Naive thymus-derived CD4-positive, alpha-beta T cell (primary cell): Measurements from ENCODE around the gene NAGS. TPM values are rescaled to one million over a fixed set of nuclear protein-coding genes. Genes with fewer than 3 reads are reported as not detected.

Experiments used
- ATAC-seq: fragments of 150-1000 bp; cut with Tn5 transposase; 2 replicates; pipeline ENCODE4 v1.10.0; 2021; ENCODE audit warnings: mild to moderate bottlenecking, moderate library complexity
- CTCF ChIA-PET: fragments of 350-600 bp; sonication (Branson Sonifier 250); formaldehyde crosslinking; loops from one replicate; lab custom pipeline; 2021; ENCODE audit warnings: antibody characterized with exemption; lab: Charles Lee
- POLR2A ChIA-PET: fragments of 350-600 bp; sonication (Branson Sonifier 250); formaldehyde crosslinking; loops from one replicate; lab custom pipeline; 2021; ENCODE audit warnings: antibody characterized with exemption, inconsistent platforms; lab: Charles Lee
- DNase-seq, 9 donors: peaks; one replicate each; pipeline versions ENCODE4 v3.0.0 to v3.0.0-alpha.2; 2020 to 2022; ENCODE audit warnings: mixed read lengths in 1 of 9
- H3K27ac ChIP-seq: one replicate; pipeline ENCODE4 v1.7.0; 2013; ENCODE audit warnings: mild to moderate bottlenecking, low read depth, low read length, moderate library complexity
- H3K27me3 ChIP-seq, 2 donors: one replicate each; pipeline ENCODE4 v1.7.0; 2013; ENCODE audit warnings: low read length in 2 of 2, mild to moderate bottlenecking in 2 of 2, moderate library complexity in 2 of 2; ENCODE audit not compliant: control insufficient read depth in 2 of 2, insufficient read depth in 2 of 2
- H3K36me3 ChIP-seq, 3 experiments: 1 replicate in 2 of 3; 2 replicates in 1 of 3; pipeline ENCODE4 v1.7.0; 2013; ENCODE audit warnings: low read length in 3 of 3, mild to moderate bottlenecking in 3 of 3, moderate library complexity in 1 of 3; ENCODE audit not compliant: insufficient read depth in 3 of 3, control insufficient read depth in 2 of 3
- H3K4me1 ChIP-seq, 2 donors: one replicate each; pipeline ENCODE4 v1.7.0; 2013; ENCODE audit warnings: low read length in 2 of 2, mild to moderate bottlenecking in 2 of 2, moderate library complexity in 1 of 2; ENCODE audit not compliant: control insufficient read depth in 2 of 2, insufficient read depth in 2 of 2
- H3K4me3 ChIP-seq: 2 replicates; pipeline ENCODE4 v1.7.0; 2013; ENCODE audit warnings: mild to moderate bottlenecking, low read length
- H3K9me3 ChIP-seq, 3 experiments: 1 replicate in 2 of 3; 2 replicates in 1 of 3; pipeline ENCODE4 v1.7.0; 2013; ENCODE audit warnings: low read length in 3 of 3; ENCODE audit not compliant: control insufficient read depth in 2 of 3
- H3K27ac Mint-ChIP-seq, 9 donors: one replicate each; pipeline ENCODE4 v1.8.0; 2020 to 2022; ENCODE audit warnings: mixed read lengths in 9 of 9, mild to moderate bottlenecking in 8 of 9, moderate library complexity in 5 of 9, inconsistent platforms in 2 of 9
- H3K27me3 Mint-ChIP-seq, 5 donors: one replicate each; pipeline ENCODE4 v1.8.0; 2021 to 2022; ENCODE audit warnings: mixed read lengths in 5 of 5, mild to moderate bottlenecking in 1 of 5
- H3K36me3 Mint-ChIP-seq, 5 donors: one replicate each; pipeline ENCODE4 v1.8.0; 2020 to 2022; ENCODE audit warnings: mixed read lengths in 5 of 5, mild to moderate bottlenecking in 3 of 5, inconsistent platforms in 1 of 5
- H3K4me1 Mint-ChIP-seq, 7 donors: one replicate each; pipeline ENCODE4 v1.8.0; 2020 to 2022; ENCODE audit warnings: mixed read lengths in 7 of 7, mild to moderate bottlenecking in 3 of 7, inconsistent platforms in 1 of 7
- H3K4me3 Mint-ChIP-seq, 10 donors: one replicate each; pipeline ENCODE4 v1.8.0; 2020 to 2022; ENCODE audit warnings: mild to moderate bottlenecking in 10 of 10, mixed read lengths in 10 of 10, moderate library complexity in 6 of 10, inconsistent platforms in 2 of 10
- H3K9me3 Mint-ChIP-seq, 11 donors: one replicate each; pipeline ENCODE4 v1.8.0; 2020 to 2022; ENCODE audit warnings: mixed read lengths in 11 of 11, mild to moderate bottlenecking in 4 of 11, inconsistent platforms in 1 of 11, moderate library complexity in 1 of 11
- intact Hi-C, 2 donors: fragments of 100-400 bp; cut with micrococcal nuclease; formaldehyde crosslinking; loops; one replicate each; pipeline ENCODE4 v1.15.1; 2023
- polyA plus RNA-seq, 2 donors: library from polyadenylated mRNA; unstranded; fragments of 300-500 nt; fragmentation: Illumina TruSeq; gene quantifications; one replicate each; pipeline ENCODE4 v1.2.3, GENCODE V29; 2021
- total RNA-seq, 6 experiments: library from RNA in 5 of 6; stranded (reverse) in 5 of 6; gene quantifications; 1 replicate in 5 of 6; 2 replicates in 1 of 6; pipeline ENCODE4 v1.2.3 and lab custom pipeline; 2021 to 2026

The NAGS gene
- total and polyA plus RNA-seq, 7 experiments from 2014 or later, result 0.19 to 2.6 (median 0.41) TPM

DNA sequence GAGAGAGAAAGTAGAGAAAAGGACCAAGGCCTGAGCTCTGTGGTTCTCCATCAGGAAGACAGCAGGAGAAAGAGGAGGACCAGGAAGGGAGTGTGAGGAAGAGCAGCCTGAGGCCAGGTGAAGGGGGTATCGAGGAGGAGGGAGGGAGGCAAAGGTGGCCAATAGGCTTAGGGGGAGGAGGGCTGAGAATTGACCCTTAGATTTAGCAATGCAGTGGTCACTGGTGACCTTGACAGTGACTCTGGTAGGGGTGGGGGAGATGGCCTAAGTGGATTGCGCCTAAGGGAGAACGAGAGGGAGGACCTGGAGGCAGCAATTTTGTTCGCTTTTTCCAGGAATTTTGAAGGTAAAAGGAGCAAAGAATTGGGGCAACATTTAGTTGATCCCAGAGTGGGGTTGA, 5.4 kb upstream of the NAGS start:
- ChIA-PET POLR2A (interaction anchor here (0.6 kb wide), 1 partner anchor 1741 kb away, joined by 3 read pairs; no protein-coding TSS in a partner anchor), CTCF (interaction anchor here (1.0 kb wide), 1 partner anchor 120 kb away, joined by 4 read pairs; no protein-coding TSS in a partner anchor)
- Histone ChIP-seq H3K4me3 (no peak overlapping the region), H3K36me3 (no peaks in the 10 kb centered on the region), H3K27me3 (peaks cover 3 to 4% of the 10 kb centered on the region in 2 donors), H3K9me3 (no peaks in the 10 kb centered on the region), H3K27ac (no peak overlapping the region), H3K4me1 (peaks cover 6 to 9% of the 10 kb centered on the region in 2 donors)
- Mint-ChIP-seq H3K36me3 (no peaks in the 10 kb centered on the region), H3K4me1 (no peaks in the 10 kb centered on the region), H3K27ac (no peak overlapping the region), H3K27me3 (peaks cover 0 to 44% (median 13%) of the 10 kb centered on the region in 5 donors), H3K9me3 (peaks cover 0 to 1% (median 0%) of the 10 kb centered on the region in 11 donors), H3K4me3 (no peak overlapping the region)
- intact Hi-C loops, result no loop called here
- DNase-seq (no peak), ATAC-seq (no peak)

DNA sequence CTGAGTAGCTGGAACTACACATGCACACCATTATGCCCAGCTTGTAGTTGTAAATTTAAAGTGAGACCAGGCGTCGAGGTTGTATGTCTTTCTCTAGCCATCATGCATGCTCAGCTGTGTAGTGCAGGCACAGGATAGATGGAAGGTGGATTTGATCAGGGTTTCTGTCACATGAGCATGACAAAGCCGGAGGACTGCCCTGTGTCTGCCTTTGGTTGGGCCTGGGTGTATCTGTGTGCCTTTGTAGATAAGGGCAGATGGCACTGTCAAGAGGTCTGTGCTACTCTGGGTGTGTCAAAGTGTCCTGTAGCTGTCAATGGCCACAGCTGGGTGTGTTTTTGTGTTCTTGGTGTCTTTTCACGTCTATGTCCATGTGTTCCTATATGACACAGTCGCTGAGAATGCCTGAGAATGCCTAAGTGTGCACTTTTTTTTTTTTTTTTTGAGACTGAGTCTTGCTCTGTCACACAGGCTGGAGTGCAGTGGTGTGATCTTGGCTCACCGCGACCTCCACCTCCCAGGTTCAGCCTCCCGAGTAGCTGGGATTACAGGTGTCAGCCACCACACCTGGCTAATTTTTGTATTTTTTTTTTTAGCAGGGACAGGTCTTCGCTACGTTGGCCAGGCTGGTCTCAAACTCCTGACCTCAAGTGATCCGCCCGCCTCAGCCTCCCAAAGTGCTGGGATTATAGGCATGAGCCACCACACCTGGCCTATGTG, 4.1 kb upstream of the NAGS start:
- intact Hi-C loops, result no loop called here
- H3K4me3 Mint-ChIP-seq, result no peak overlapping the region
- Histone ChIP-seq H3K36me3 (no peaks in the 10 kb centered on the region), H3K4me1 (peaks cover 3 to 4% of the 10 kb centered on the region in 2 donors), H3K9me3 (no peaks in the 10 kb centered on the region), H3K27ac (no peak overlapping the region), H3K4me3 (no peak overlapping the region), H3K27me3 (peaks cover under 1% of the 10 kb centered on the region in 2 donors)
- H3K9me3 Mint-ChIP-seq, result peaks cover 0 to 1% (median 0%) of the 10 kb centered on the region in 11 donors
- H3K36me3 Mint-ChIP-seq, result no peaks in the 10 kb centered on the region
- POLR2A ChIA-PET, result no interaction called here
- H3K27me3 Mint-ChIP-seq, result peaks cover 0 to 43% (median 13%) of the 10 kb centered on the region in 5 donors
- DNase-seq (no peak), ATAC-seq (no peak)
- H3K27ac Mint-ChIP-seq, result no peak overlapping the region
- H3K4me1 Mint-ChIP-seq, result peaks cover 0 to 3% (median 0%) of the 10 kb centered on the region in 7 donors
- CTCF ChIA-PET, result interaction anchor here (0.6 to 1.0 kb wide), 3 partner anchors 41 to 417 kb away, joined by 3 to 5 read pairs (median 4); no protein-coding TSS in a partner anchor

DNA sequence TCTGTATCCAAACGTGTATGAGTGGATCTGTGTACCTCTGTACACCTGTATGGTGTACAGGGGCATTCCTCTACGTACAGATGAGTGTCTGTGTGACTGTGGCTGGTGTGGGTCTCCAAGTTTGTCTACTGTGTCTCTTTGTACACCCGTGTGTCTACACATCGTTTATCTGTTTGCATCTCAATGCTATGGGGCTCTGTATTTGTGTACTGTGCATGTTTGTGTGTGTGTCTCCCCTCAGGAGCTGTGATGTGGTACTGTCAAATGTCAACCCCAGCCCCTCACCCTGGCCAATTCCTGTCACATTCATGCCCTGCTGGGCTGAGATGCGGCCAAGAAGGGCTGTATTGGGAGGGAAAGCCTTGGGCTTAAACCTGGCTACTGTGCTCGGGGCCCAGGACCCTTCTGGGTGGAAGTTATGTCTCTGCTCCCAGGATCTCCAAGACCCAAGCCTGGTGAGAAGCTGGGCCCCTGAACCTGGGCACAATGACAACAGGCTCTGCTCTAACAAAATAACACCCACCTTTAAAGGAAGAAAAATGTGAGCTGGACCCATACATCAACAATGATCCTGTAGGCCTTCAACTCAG, 3.5 kb upstream of the NAGS start:
- Mint-ChIP-seq H3K36me3 (no peaks in the 10 kb centered on the region), H3K4me3 (no peak overlapping the region), H3K27ac (no peak overlapping the region), H3K27me3 (peaks cover 0 to 39% (median 10%) of the 10 kb centered on the region in 5 donors), H3K9me3 (peaks cover 0 to 1% (median 0%) of the 10 kb centered on the region in 11 donors), H3K4me1 (peaks cover under 1 to 6% (median 2%) of the 10 kb centered on the region in 7 donors)
- ChIA-PET CTCF (interaction anchor here (0.6 kb wide), 1 partner anchor 418 kb away, joined by 5 read pairs; no protein-coding TSS in a partner anchor), POLR2A (no interaction called here)
- no peaks in the 10 kb centered on the region for H3K27me3 ChIP-seq
- intact Hi-C loops, result no loop called here
- peaks cover 4 to 7% of the 10 kb centered on the region in 2 donors for H3K4me1 ChIP-seq
- DNase-seq (no peak), ATAC-seq (no peak)
- H3K4me3 ChIP-seq, result no peak overlapping the region
- no peak overlapping the region for H3K27ac ChIP-seq
- H3K36me3 ChIP-seq, result no peaks in the 10 kb centered on the region
- no peaks in the 10 kb centered on the region for H3K9me3 ChIP-seq

DNA sequence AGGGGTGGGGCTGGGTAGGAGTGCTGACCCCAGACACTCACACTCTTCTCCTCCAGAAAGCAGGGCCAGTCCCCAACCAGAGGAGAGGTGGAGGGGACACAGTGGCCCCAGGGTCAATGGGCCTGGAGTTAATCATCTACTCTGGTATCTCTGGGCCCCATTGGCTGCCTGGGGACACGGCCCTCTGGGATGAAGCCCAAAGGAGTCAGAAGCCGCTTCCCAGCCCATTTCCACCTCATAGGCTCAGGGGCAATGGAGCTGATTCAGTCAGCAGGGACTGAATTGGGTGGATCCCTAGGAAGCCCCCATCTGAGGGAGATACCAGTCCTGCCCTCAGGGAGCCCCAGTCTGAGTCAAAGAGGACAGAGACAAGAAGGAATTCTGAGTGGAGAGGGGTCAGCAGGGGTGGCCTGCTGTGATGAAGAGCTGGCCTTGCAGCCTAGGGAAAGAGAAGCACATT, 2.9 kb upstream of the NAGS start:
- intact Hi-C loops, result no loop called here
- Histone ChIP-seq H3K4me3 (no peak overlapping the region), H3K9me3 (no peaks in the 10 kb centered on the region), H3K36me3 (no peaks in the 10 kb centered on the region), H3K27me3 (no peaks in the 10 kb centered on the region), H3K4me1 (peaks cover 9 to 12% of the 10 kb centered on the region in 2 donors), H3K27ac (no peak overlapping the region)
- DNase-seq (no peak), ATAC-seq (no peak)
- Mint-ChIP-seq H3K27me3 (peaks cover 0 to 42% (median 12%) of the 10 kb centered on the region in 5 donors), H3K9me3 (peaks cover 0 to 1% (median 0%) of the 10 kb centered on the region in 11 donors), H3K27ac (no peak overlapping the region), H3K4me1 (peaks cover 6 to 11% (median 7%) of the 10 kb centered on the region in 7 donors), H3K4me3 (no peak overlapping the region), H3K36me3 (no peaks in the 10 kb centered on the region)
- ChIA-PET POLR2A (no interaction called here), CTCF (no interaction called here)

DNA sequence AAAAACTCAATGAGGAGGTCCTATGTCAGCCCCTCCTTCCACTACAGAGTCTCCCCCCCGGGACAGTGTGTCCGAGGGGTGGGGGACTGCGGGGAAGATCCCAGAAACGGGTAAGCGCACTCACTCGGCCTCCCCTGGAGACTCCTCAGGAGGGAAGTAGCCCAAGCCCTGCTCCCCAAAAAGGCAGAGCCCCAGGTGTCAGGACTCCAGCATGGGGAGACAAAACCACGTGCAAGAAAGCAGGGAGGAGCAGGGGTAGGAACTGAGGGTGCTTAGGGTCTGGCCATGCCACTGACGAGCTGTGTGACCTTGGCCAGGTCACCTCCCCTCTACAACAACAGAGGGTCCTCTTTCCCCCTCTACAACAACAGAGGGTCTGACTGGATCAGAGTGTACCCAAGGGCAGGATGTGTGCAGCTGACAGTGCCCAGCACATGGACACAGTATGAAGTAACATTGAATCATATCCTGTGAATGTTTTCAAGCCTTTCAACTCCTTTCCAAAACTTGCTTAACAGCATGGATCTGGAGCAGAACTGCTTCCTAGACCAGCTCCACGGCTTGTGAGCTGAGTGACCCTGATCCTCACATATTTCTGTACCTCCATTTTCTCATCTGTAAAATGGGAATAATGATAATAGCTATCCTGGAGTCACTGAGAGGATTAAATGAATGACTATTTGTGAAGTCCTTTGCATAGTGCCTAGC, 2.1 kb upstream of the NAGS start:
- Histone ChIP-seq H3K4me3 (no peak overlapping the region), H3K4me1 (peaks cover 11 to 12% of the 10 kb centered on the region in 2 donors), H3K27me3 (no peaks in the 10 kb centered on the region), H3K27ac (no peak overlapping the region), H3K36me3 (no peaks in the 10 kb centered on the region), H3K9me3 (no peaks in the 10 kb centered on the region)
- no peak for DNase-seq
- Mint-ChIP-seq H3K9me3 (peaks cover 0 to 1% (median 0%) of the 10 kb centered on the region in 11 donors), H3K4me1 (peaks cover 7 to 15% (median 12%) of the 10 kb centered on the region in 7 donors), H3K4me3 (no peak overlapping the region), H3K27me3 (peaks cover 0 to 46% (median 12%) of the 10 kb centered on the region in 5 donors), H3K27ac (no peak overlapping the region), H3K36me3 (no peaks in the 10 kb centered on the region)
- ATAC-seq, result no peak
- intact Hi-C loops, result no loop called here
- CTCF ChIA-PET, result interaction anchor here (0.7 kb wide), 1 partner anchor 124 kb away, joined by 4 read pairs; no protein-coding TSS in a partner anchor
- POLR2A ChIA-PET, result interaction anchor here (0.9 to 1.1 kb wide), 2 partner anchors 10 to 74 kb away, joined by 3 read pairs; no protein-coding TSS in a partner anchor
